ENCODE data around the gene SIPA1L2. TPM values are rescaled to one million over a fixed set of nuclear protein-coding genes. Genes with fewer than 3 reads are reported as not detected.
A peak's percentile ranks its signal among the peaks of the same experiment; 100 is the strongest.

SIPA1L2 gene, protein sequence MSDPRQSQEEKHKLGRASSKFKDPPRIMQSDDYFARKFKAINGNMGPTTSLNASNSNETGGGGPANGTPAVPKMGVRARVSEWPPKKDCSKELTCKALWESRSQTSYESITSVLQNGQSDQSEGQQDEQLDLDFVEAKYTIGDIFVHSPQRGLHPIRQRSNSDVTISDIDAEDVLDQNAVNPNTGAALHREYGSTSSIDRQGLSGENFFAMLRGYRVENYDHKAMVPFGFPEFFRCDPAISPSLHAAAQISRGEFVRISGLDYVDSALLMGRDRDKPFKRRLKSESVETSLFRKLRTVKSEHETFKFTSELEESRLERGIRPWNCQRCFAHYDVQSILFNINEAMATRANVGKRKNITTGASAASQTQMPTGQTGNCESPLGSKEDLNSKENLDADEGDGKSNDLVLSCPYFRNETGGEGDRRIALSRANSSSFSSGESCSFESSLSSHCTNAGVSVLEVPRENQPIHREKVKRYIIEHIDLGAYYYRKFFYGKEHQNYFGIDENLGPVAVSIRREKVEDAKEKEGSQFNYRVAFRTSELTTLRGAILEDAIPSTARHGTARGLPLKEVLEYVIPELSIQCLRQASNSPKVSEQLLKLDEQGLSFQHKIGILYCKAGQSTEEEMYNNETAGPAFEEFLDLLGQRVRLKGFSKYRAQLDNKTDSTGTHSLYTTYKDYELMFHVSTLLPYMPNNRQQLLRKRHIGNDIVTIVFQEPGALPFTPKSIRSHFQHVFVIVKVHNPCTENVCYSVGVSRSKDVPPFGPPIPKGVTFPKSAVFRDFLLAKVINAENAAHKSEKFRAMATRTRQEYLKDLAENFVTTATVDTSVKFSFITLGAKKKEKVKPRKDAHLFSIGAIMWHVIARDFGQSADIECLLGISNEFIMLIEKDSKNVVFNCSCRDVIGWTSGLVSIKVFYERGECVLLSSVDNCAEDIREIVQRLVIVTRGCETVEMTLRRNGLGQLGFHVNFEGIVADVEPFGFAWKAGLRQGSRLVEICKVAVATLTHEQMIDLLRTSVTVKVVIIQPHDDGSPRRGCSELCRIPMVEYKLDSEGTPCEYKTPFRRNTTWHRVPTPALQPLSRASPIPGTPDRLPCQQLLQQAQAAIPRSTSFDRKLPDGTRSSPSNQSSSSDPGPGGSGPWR (N-terminal part only)
- total RNA-seq: 1 to 10 TPM; 1.5 to 2.3 (median 1.6) TPM
- 6.4 TPM for total RNA-seq (2013)

DNA sequence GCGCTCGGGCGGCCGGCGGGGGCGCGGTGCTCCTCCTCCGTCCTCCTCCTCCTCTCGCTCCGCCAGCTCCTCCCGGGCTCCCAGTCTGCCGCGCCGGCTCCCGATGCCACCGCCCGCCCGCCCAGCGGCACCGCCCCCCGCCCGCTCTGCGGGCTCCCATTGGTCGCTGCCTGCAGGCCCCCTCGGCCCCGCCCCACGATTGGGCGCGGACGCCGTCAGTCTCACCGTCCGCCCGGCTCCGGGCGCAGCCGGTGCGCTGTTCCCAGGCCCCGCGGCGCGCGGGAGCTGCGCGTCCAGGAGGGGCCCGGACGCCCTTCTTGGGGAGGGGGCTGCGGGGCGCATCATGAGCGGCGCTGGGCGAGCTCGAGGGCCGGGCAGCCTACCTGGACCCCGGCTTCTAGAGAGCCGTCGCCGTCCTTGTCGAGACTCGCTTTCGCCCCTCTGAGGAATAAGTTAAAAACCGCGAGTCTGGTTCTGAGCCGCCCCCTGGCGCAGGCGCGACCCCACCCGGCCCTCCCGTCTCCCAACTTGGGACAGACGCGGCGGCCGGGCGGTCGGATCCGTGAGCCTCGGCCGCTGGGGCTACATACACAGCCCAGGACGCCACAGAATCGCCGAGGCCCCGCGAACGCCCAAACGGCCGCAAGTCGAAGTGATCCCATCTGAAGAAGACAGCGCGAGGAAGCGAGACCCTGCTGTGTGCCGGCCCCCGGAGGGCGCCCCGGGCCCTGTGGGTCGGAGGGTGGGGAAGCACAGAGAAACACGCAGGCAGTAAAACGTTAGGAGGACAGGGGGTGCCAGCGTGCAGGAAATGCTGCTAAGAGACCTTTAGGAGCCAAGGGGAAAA, at the start of gene SIPA1L2:
Gene SIPA1L2 (minus strand): TSS at position 87 of the 847 bp plus-strand sequence. CDS start 114,794 bp downstream, outside the sequence.
- H3K4me3 Mint-ChIP-seq: peak within 1 kb of the TSS; percentile 89
- peaks cover 16 to 25% of the 10 kb centered on the region in 2 donors for H3K4me1 Mint-ChIP-seq
- DNase-seq (peak; percentile 85 to 92), ATAC-seq (peak; percentile 95 to 98 (median 95))
- TF ChIP-seq, protein P1, sequence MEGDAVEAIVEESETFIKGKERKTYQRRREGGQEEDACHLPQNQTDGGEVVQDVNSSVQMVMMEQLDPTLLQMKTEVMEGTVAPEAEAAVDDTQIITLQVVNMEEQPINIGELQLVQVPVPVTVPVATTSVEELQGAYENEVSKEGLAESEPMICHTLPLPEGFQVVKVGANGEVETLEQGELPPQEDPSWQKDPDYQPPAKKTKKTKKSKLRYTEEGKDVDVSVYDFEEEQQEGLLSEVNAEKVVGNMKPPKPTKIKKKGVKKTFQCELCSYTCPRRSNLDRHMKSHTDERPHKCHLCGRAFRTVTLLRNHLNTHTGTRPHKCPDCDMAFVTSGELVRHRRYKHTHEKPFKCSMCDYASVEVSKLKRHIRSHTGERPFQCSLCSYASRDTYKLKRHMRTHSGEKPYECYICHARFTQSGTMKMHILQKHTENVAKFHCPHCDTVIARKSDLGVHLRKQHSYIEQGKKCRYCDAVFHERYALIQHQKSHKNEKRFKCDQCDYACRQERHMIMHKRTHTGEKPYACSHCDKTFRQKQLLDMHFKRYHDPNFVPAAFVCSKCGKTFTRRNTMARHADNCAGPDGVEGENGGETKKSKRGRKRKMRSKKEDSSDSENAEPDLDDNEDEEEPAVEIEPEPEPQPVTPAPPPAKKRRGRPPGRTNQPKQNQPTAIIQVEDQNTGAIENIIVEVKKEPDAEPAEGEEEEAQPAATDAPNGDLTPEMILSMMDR (IDR thresholded peaks at IDR 0.05): no peak
- no peaks in the 10 kb centered on the region for H3K9me3 ChIP-seq (ENCODE audit: control insufficient read depth, insufficient read depth, low read length)
- H3K27ac ChIP-seq (ENCODE audit: low read length): no peak within 1 kb of the TSS
- peaks cover 53 to 62% of the 10 kb centered on the region in 2 donors for H3K27me3 Mint-ChIP-seq (ENCODE audit: low read depth in 2 of 2)
- H3K36me3 Mint-ChIP-seq: no peaks in the 10 kb centered on the region
- no peaks in the 10 kb centered on the region for H3K9me3 Mint-ChIP-seq
- peak within 1 kb of the TSS in 1 of 2 donors; percentile 71 for H3K27ac Mint-ChIP-seq
- under 1% methylated on average over 98 of the region's 98 CpGs for WGBS (ENCODE audit: insufficient coverage)
- H3K27me3 ChIP-seq (ENCODE audit: control insufficient read depth, insufficient read depth, low read length): peaks cover 14% of the 10 kb centered on the region
- no peaks in the 10 kb centered on the region for H3K36me3 ChIP-seq (ENCODE audit: control insufficient read depth, insufficient read depth, low read length)
- H3K4me1 ChIP-seq (ENCODE audit: control insufficient read depth, insufficient read depth, low read length): peaks cover 13% of the 10 kb centered on the region
- H3K4me3 ChIP-seq (ENCODE audit: low read length): peak within 1 kb of the TSS; percentile 59
- intact Hi-C loops (cut with micrococcal nuclease): no loop called here

DNA sequence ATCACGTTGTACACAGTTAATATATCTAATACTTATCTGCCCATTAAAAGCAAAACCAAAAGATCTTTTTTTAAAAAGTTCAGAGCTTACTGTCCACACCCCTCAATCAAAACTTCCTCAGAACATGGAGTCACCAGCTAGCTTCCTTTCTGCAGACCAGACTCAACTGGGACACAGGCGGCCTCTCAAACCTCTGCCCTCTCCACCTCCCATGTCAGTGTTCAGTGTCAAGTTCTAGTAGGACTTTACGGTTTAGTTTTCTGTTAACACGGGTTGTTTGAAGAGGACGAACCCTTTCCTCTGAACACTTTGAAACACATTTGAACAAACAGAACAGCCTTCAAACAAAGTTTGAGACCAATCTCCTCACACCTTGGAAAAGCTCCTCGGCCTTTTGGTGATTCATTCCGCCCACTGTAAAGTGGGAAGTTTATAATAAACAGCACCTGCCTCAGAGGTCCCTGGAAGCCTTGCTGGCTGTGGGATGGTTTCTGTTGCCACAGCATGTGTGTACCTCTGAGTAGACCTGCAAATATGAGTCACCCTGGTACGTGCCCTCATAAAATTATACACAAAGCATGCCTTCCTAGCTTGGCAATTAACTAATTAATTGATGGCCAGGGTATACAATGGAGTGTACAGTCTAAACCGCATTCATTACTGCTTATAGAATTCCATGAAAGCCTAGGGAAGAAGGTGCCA, 48.4 kb upstream of the SIPA1L2 start:
- peaks cover 0 to 2% of the 10 kb centered on the region in 2 donors for H3K9me3 Mint-ChIP-seq
- TF ChIP-seq, protein P1 (IDR thresholded peaks at IDR 0.05): no peak
- intact Hi-C loops (cut with micrococcal nuclease): no loop called here

DNA sequence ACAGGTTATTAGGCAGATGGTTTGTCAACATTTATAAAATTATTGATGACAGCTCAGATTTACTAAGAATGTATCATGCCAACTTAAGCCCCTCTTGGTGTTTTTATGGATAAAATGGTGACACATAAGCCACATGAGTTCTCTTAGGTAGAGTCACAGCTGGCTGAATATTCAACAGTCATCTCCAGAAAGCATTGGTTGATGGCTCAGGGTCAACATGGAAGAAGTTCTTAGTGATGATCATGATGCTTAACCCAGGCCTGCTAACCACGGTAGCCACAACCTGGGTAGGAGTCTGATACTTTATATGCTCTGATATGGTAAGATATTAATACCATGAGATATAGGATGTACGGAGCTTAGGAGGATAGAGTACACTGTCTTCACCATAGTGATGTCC, 46.4 kb upstream of the SIPA1L2 start:
- no peak overlapping the region for H3K4me3 Mint-ChIP-seq
- no peaks in the 10 kb centered on the region for H3K36me3 ChIP-seq (ENCODE audit: control insufficient read depth, insufficient read depth, low read length)
- intact Hi-C loops (cut with micrococcal nuclease): no loop called here

More for the DNA sequence above, 48.4 kb upstream of the SIPA1L2 start:
- Histone ChIP-seq H3K4me1 (ENCODE audit: control insufficient read depth, insufficient read depth, low read length) (no peaks in the 10 kb centered on the region), H3K27ac (ENCODE audit: low read length) (no peak overlapping the region), H3K36me3 (ENCODE audit: control insufficient read depth, insufficient read depth, low read length) (no peaks in the 10 kb centered on the region), H3K9me3 (ENCODE audit: control insufficient read depth, insufficient read depth, low read length) (no peaks in the 10 kb centered on the region), H3K4me3 (ENCODE audit: low read length) (no peak overlapping the region), H3K27me3 (ENCODE audit: control insufficient read depth, insufficient read depth, low read length) (no peaks in the 10 kb centered on the region)
- no peak for ATAC-seq
- no peak overlapping the region for H3K27ac Mint-ChIP-seq
- 89% methylated on average over 7 of the region's 9 CpGs for WGBS (ENCODE audit: insufficient coverage)
- no peaks in the 10 kb centered on the region for H3K36me3 Mint-ChIP-seq
- H3K27me3 Mint-ChIP-seq (ENCODE audit: low read depth in 2 of 2): peaks cover 6 to 32% of the 10 kb centered on the region in 2 donors
- no peaks in the 10 kb centered on the region for H3K4me1 Mint-ChIP-seq
- no peak overlapping the region for H3K4me3 Mint-ChIP-seq
- DNase-seq: no peak

More for the DNA sequence above, 46.4 kb upstream of the SIPA1L2 start:
- peaks cover 3 to 30% of the 10 kb centered on the region in 2 donors for H3K27me3 Mint-ChIP-seq (ENCODE audit: low read depth in 2 of 2)
- no peaks in the 10 kb centered on the region for H3K9me3 ChIP-seq (ENCODE audit: control insufficient read depth, insufficient read depth, low read length)
- no peak for DNase-seq
- no peak overlapping the region for H3K27ac Mint-ChIP-seq
- H3K4me3 ChIP-seq (ENCODE audit: low read length): no peak overlapping the region
- H3K4me1 ChIP-seq (ENCODE audit: control insufficient read depth, insufficient read depth, low read length): no peaks in the 10 kb centered on the region
- ATAC-seq: no peak
- no peak overlapping the region for H3K27ac ChIP-seq (ENCODE audit: low read length)
- H3K4me1 Mint-ChIP-seq: no peaks in the 10 kb centered on the region
- TF ChIP-seq, protein P1 (IDR thresholded peaks at IDR 0.05): no peak
- no peaks in the 10 kb centered on the region for H3K27me3 ChIP-seq (ENCODE audit: control insufficient read depth, insufficient read depth, low read length)
- H3K36me3 Mint-ChIP-seq: no peaks in the 10 kb centered on the region
- 81% methylated on average over 2 of the region's 2 CpGs for WGBS (ENCODE audit: insufficient coverage)
- peaks cover 0 to 2% of the 10 kb centered on the region in 2 donors for H3K9me3 Mint-ChIP-seq
